HG03520 (cell line): ENCODE data around the gene RHBDL3.
"Not testable (repeated sequence)": the region's sequence is repeated elsewhere in the genome, so short reads cannot be mapped to it uniquely, and the experiment has no call there.

ENCODE experiments used
- ATAC-seq: cut with Tn5 transposase; IDR thresholded peaks from one replicate; pipeline ENCODE4 v1.9.1; 2021; ENCODE audit warnings: mild to moderate bottlenecking, moderate library complexity; ENCODE audit not compliant: unreplicated experiment

The RHBDL3 gene

GRCh38 chr17:32265192-32265923 lies at the start of gene RHBDL3:
TSS of gene RHBDL3 (plus strand) at chr17:32265832. CDS start at chr17:32266190, 358 bp downstream.
- no peak for ATAC-seq

GRCh38 chr17:32222621-32223020 lies 43.0 kb upstream of the RHBDL3 start:
- ATAC-seq: no peak

- no peak for ATAC-seq
These were observed 41.9 kb upstream of the RHBDL3 start for GRCh38 chr17:32223703-32224102.

GRCh38 chr17:32226886-32227285 lies 38.7 kb upstream of the RHBDL3 start:
- ATAC-seq: no peak

- ATAC-seq: no peak
These were observed 37.7 kb upstream of the RHBDL3 start for GRCh38 chr17:32227910-32228309.

GRCh38 chr17:32235588-32235987 lies 30.0 kb upstream of the RHBDL3 start:
- no peak for ATAC-seq

- no peak for ATAC-seq
These were observed 26.2 kb upstream of the RHBDL3 start for GRCh38 chr17:32239456-32239855.

GRCh38 chr17:32240750-32241149 lies 24.9 kb upstream of the RHBDL3 start:
- no peak for ATAC-seq

GRCh38 chr17:32241640-32242039 lies 24.0 kb upstream of the RHBDL3 start:
- ATAC-seq: no peak

- no peak for ATAC-seq
These were observed 16.2 kb upstream of the RHBDL3 start for GRCh38 chr17:32249475-32249874.

GRCh38 chr17:32253117-32253611 lies 12.5 kb upstream of the RHBDL3 start:
- no peak for ATAC-seq

GRCh38 chr17:32256012-32256700 lies 9.5 kb upstream of the RHBDL3 start:
- ATAC-seq: no peak

GRCh38 chr17:32256701-32257019 lies 9.0 kb upstream of the RHBDL3 start:
- no peak for ATAC-seq

GRCh38 chr17:32258383-32259140 lies 7.1 kb upstream of the RHBDL3 start:
- ATAC-seq: no peak

- no peak for ATAC-seq
These were observed 6.0 kb upstream of the RHBDL3 start for GRCh38 chr17:32259586-32259985.

GRCh38 chr17:32261417-32261736 lies 4.3 kb upstream of the RHBDL3 start:
- ATAC-seq: no peak

- ATAC-seq: no peak
These were observed 3.6 kb upstream of the RHBDL3 start for GRCh38 chr17:32261936-32262510.

GRCh38 chr17:32263515-32263914 lies 2.1 kb upstream of the RHBDL3 start:
- not testable (repeated sequence) for ATAC-seq

GRCh38 chr17:32264140-32264799 lies 1.4 kb upstream of the RHBDL3 start:
- ATAC-seq: no peak

- ATAC-seq: no peak
These were observed 825 bp upstream of the RHBDL3 start for GRCh38 chr17:32264823-32265191.

GRCh38 chr17:32266051-32266388 lies 388 bp downstream of the RHBDL3 start:
- ATAC-seq: no peak
